HS-5 (cell line): ENCODE measurements around the gene RNU5B-1.

Experiments used
- DNase-seq: peaks from one replicate; pipeline ENCODE4 v3.0.0-alpha.2; 2012; ENCODE audit warnings: low read depth

RNU5B-1 gene

GRCh38 chr15:65328506-65329287, 24.2 kb downstream of the RNU5B-1 start:
- no peak for DNase-seq

- DNase-seq = no peak
Observed at GRCh38 chr15:65329288-65329983, 25.0 kb downstream of the RNU5B-1 start.

GRCh38 chr15:65329984-65330735, 25.7 kb downstream of the RNU5B-1 start:
- no peak for DNase-seq

- DNase-seq = no peak
Observed at GRCh38 chr15:65330934-65331645, 26.6 kb downstream of the RNU5B-1 start.

GRCh38 chr15:65331811-65332210, 27.3 kb downstream of the RNU5B-1 start:
- DNase-seq = no peak

GRCh38 chr15:65332391-65333147, 28.1 kb downstream of the RNU5B-1 start:
- DNase-seq = no peak

GRCh38 chr15:65333148-65333820, 28.8 kb downstream of the RNU5B-1 start:
- no peak for DNase-seq

GRCh38 chr15:65333856-65334255, 29.4 kb downstream of the RNU5B-1 start:
- DNase-seq = no peak

GRCh38 chr15:65334586-65335231, 30.2 kb downstream of the RNU5B-1 start:
- no peak for DNase-seq

- DNase-seq = no peak
Observed at GRCh38 chr15:65335278-65336055, 31.0 kb downstream of the RNU5B-1 start.

- DNase-seq = no peak
Observed at GRCh38 chr15:65336493-65337435, 32.3 kb downstream of the RNU5B-1 start.

GRCh38 chr15:65337436-65338070, 33.1 kb downstream of the RNU5B-1 start:
- DNase-seq = no peak

- no peak for DNase-seq
Observed at GRCh38 chr15:65338366-65338765, 33.9 kb downstream of the RNU5B-1 start.

GRCh38 chr15:65338823-65339222, 34.3 kb downstream of the RNU5B-1 start:
- DNase-seq = no peak

GRCh38 chr15:65339416-65339815, 34.9 kb downstream of the RNU5B-1 start:
- no peak for DNase-seq

GRCh38 chr15:65339920-65340319, 35.4 kb downstream of the RNU5B-1 start:
- no peak for DNase-seq

- no peak for DNase-seq
Observed at GRCh38 chr15:65342493-65342892, 38.0 kb downstream of the RNU5B-1 start.
